HepG2 (cell line): Measurements from ENCODE around the gene CCND2. TPM values are rescaled to one million over a fixed set of nuclear protein-coding genes. Genes with fewer than 3 reads are reported as not detected.

Source experiments
- ATAC-seq: fragments of 200-7000 bp; cut with Tn5 transposase; 3 replicates; pipeline ENCODE4 v1.9.1; 2020; ENCODE audit warnings: mild to moderate bottlenecking, moderate library complexity
- BruUV-seq: library from RNA; stranded (reverse); fragments of 400-500 nt; replicated peaks from 2 replicates; lab custom pipeline; 2021; lab: Mats Ljungman, UMichigan
- CTCF ChIA-PET: fragments of 300-600 bp; formaldehyde crosslinking; extraction: SDS; loops from one replicate; lab custom pipeline; 2021; ENCODE audit warnings: low total read pairs, inconsistent platforms, low intra/inter-chr PET ratio; lab: Yijun Ruan, JAX
- POLR2A ChIA-PET: fragments of 350-600 bp; sonication (Branson Sonifier 250); formaldehyde crosslinking; loops from one replicate; lab custom pipeline; 2020; ENCODE audit warnings: antibody characterized with exemption, inconsistent platforms; lab: Yijun Ruan, JAX
- DNase-seq: peaks from one replicate; pipeline ENCODE4 v3.0.0-alpha.2; 2015; ENCODE audit warnings: low spot score
- FAIRE-seq: peaks from 3 replicates; lab custom pipeline; 2011; peaks lifted over from hg19 to GRCh38; lab: Jason Lieb, UNC
- H2AFZ ChIP-seq: one replicate; pipeline ENCODE4 v1.6.1; 2011; ENCODE audit warnings: low read length, inconsistent platforms
- H3K27ac ChIP-seq: fragments of 300-600 bp; 3 replicates; pipeline ENCODE4 v1.8.0; 2011; ENCODE audit warnings: mixed run types, mild to moderate bottlenecking, mixed read lengths, low read length, inconsistent platforms; ENCODE audit not compliant: insufficient read depth; ENCODE audit errors: extremely low read length
- H3K27me3 ChIP-seq, 2 experiments: fragments of 200-600 bp in 1 of 2; 2 replicates in 1 of 2; 3 replicates in 1 of 2; pipeline versions ENCODE4 v1.6.0 to v1.8.0; 2011; ENCODE audit warnings: low read length in 2 of 2, mild to moderate bottlenecking in 2 of 2, moderate library complexity in 2 of 2, inconsistent platforms in 1 of 2; ENCODE audit not compliant: insufficient read depth in 2 of 2, control insufficient read depth in 1 of 2
- H3K36me3 ChIP-seq, 2 experiments: fragments of 200-600 bp in 1 of 2; replicated peaks in 1 of 2; 2 replicates in 1 of 2; 3 replicates in 1 of 2; pipeline versions ENCODE4 v1.5.1 to v1.8.0; 2011; ENCODE audit warnings: low read length in 2 of 2, inconsistent platforms in 1 of 2; ENCODE audit not compliant: insufficient read depth in 2 of 2, control insufficient read depth in 1 of 2
- H3K4me1 ChIP-seq: 2 replicates; pipeline ENCODE4 v1.5.1; 2012; ENCODE audit warnings: low read length, inconsistent platforms; ENCODE audit not compliant: insufficient read depth
- H3K4me2 ChIP-seq: 2 replicates; pipeline ENCODE4 v1.6.0; 2011; ENCODE audit warnings: low read depth, low read length, inconsistent platforms
- H3K4me3 ChIP-seq, 3 experiments: fragments of 200-600 bp in 1 of 3; sonication (generic), shearing (Covaris generic) in 1 of 3; replicated peaks in 1 of 3; 2 replicates each; pipeline ENCODE4 v1.5.1; 2011 to 2016; ENCODE audit warnings: low read length in 3 of 3, inconsistent platforms in 2 of 3, low read depth in 2 of 3, mild to moderate bottlenecking in 2 of 3, control low read depth in 1 of 3, mixed read lengths in 1 of 3; ENCODE audit not compliant: insufficient read depth in 1 of 3
- H3K79me2 ChIP-seq: one replicate; pipeline ENCODE4 v1.6.1; 2011; ENCODE audit warnings: low read length, inconsistent platforms; ENCODE audit not compliant: insufficient read depth
- H3K9ac ChIP-seq: 2 replicates; pipeline ENCODE4 v1.6.0; 2011; ENCODE audit warnings: mild to moderate bottlenecking, low read depth, low read length, inconsistent platforms; ENCODE audit not compliant: insufficient read depth
- H3K9me3 ChIP-seq: 2 replicates; pipeline ENCODE4 v1.5.1; 2012; ENCODE audit warnings: mild to moderate bottlenecking, low read length
- H4K20me1 ChIP-seq: 2 replicates; pipeline ENCODE4 v1.6.0; 2011; ENCODE audit warnings: inconsistent platforms, mild to moderate bottlenecking, low read length, moderate library complexity; ENCODE audit not compliant: insufficient read depth
- BCL3 ChIP-seq: sonication (generic); formaldehyde crosslinking; IDR thresholded peaks from 2 replicates; pipeline ENCODE4 v1.5.1; 2020; ENCODE audit warnings: mild to moderate bottlenecking, missing genetic modification reagents, moderate library complexity
- DNMT3B ChIP-seq: conservative IDR thresholded peaks from 2 replicates; pipeline ENCODE4 v1.6.1; 2016; ENCODE audit warnings: missing biosample characterization, control low read depth
- GFI1 ChIP-seq: sonication (generic); formaldehyde crosslinking; IDR thresholded peaks from 2 replicates; pipeline ENCODE4 v1.5.0; 2020; ENCODE audit warnings: missing genetic modification reagents, mild to moderate bottlenecking, borderline replicate concordance
- HNRNPLL ChIP-seq: fragments of 200-400 bp; formaldehyde crosslinking; IDR thresholded peaks from 2 replicates; pipeline ENCODE4 v1.6.1; 2017; ENCODE audit warnings: mild to moderate bottlenecking, low read depth, low read length; ENCODE audit not compliant: poor library complexity, severe bottlenecking
- KMT2A ChIP-seq: sonication (generic); formaldehyde crosslinking; IDR thresholded peaks from 2 replicates; pipeline ENCODE4 v1.4.0; 2020; ENCODE audit warnings: missing genetic modification reagents
- REL ChIP-seq: sonication (generic); formaldehyde crosslinking; conservative IDR thresholded peaks from 2 replicates; pipeline ENCODE4 v1.8.0; 2022; ENCODE audit warnings: mild to moderate bottlenecking, missing genetic modification reagents, moderate library complexity
- SP140L ChIP-seq: sonication (generic); formaldehyde crosslinking; IDR thresholded peaks from 2 replicates; pipeline ENCODE4 v1.4.0; 2020; ENCODE audit warnings: missing genetic modification reagents, borderline replicate concordance
- ZFX ChIP-seq: sonication (generic); formaldehyde crosslinking; IDR thresholded peaks from 2 replicates; pipeline ENCODE4 v1.4.0; 2020; ENCODE audit warnings: mild to moderate bottlenecking, low read depth, missing genetic modification reagents, moderate library complexity
- ZNF263 ChIP-seq: sonication (generic); formaldehyde crosslinking; IDR thresholded peaks from 2 replicates; pipeline ENCODE4 v1.4.0; 2020; ENCODE audit warnings: missing genetic modification reagents
- ZNF616 ChIP-seq: sonication (generic); formaldehyde crosslinking; IDR thresholded peaks from 2 replicates; pipeline ENCODE4 v1.5.0; 2020; ENCODE audit warnings: low read depth, mild to moderate bottlenecking, missing genetic modification reagents
- ZNF780A ChIP-seq: sonication (generic); formaldehyde crosslinking; IDR thresholded peaks from 2 replicates; pipeline ENCODE4 v1.8.0; 2022; ENCODE audit warnings: mild to moderate bottlenecking, missing genetic modification reagents, moderate library complexity
- WGBS: methylation state at CpG from one replicate; pipeline ENCODE4 v1.1.6; 2017; ENCODE audit warnings: low lambda C conversion rate; 5-methylcytosine and 5-hydroxymethylcytosine counted together
- in situ Hi-C: cut with HindIII; loops from 2 replicates; pipeline ENCODE4 v1.10.0; 2017; ENCODE audit warnings: low pct_unique_long_range_greater_than_20kb; ENCODE audit not compliant: extremely low pct_ligation_motif_present
- intact Hi-C: fragments of 100-400 bp; cut with micrococcal nuclease; formaldehyde crosslinking; loops from one replicate; pipeline ENCODE4 v1.10.0; 2022; ENCODE audit not compliant: unreplicated experiment
- polyA plus RNA-seq, 8 experiments: library from polyadenylated mRNA; depleted of rRNA in 3 of 8; stranded (reverse) in 7 of 8; unstranded in 1 of 8; fragments of >200 nt; fragmentation: Illumina TruSeq in 4 of 8; extraction: Trizol in 4 of 8; gene quantifications; 2 replicates each; pipeline versions ENCODE4 v1.2.1 to v1.2.3, GENCODE V29; 2011 to 2016; ENCODE audit warnings: low read depth in 4 of 8, missing spikeins in 1 of 8, mixed read lengths in 1 of 8; ENCODE audit not compliant: insufficient read depth in 1 of 8
- total RNA-seq, 5 experiments: library from RNA; depleted of rRNA; stranded (reverse); fragments of >200 nt; fragmentation: Illumina TruSeq; extraction: Trizol; gene quantifications; 2 replicates each; pipeline ENCODE4 v1.2.3, GENCODE V29; 2016; ENCODE audit warnings: low read depth in 1 of 5

Gene CCND2
- total and polyA plus RNA-seq, 2 of the 13 experiments (the other 11 are each of a cell fraction or from before 2014, with no cell fraction given), result 0.61 to 1.4 TPM

- H3K27ac ChIP-seq, result no peak overlapping the region
- ATAC-seq, result no peak
- H3K9me3 ChIP-seq, result no peaks in the 10 kb centered on the region
- no peak for DNase-seq
- no peak overlapping the region for H3K4me3 ChIP-seq
- 54% methylated on average over 14 of the region's 14 CpGs for WGBS
- ChIA-PET CTCF (interaction anchor here (1.3 to 1.7 kb wide), 5 partner anchors 169 to 393 kb away, joined by 4 to 20 read pairs (median 6); no protein-coding TSS in a partner anchor), POLR2A (interaction anchor here (0.7 to 1.5 kb wide), 2 partner anchors 130 to 260 kb away, joined by 4 read pairs; no protein-coding TSS in a partner anchor)
- H3K9ac ChIP-seq, result no peak overlapping the region
- no peak for FAIRE-seq
- H3K4me2 ChIP-seq, result no peak overlapping the region
- BruUV-seq, result no TSS peak
- TF ChIP-seq DNMT3B (CRISPR knock-in tag) (no peak), ZFX (CRISPR knock-in tag) (no peak), SP140L (CRISPR knock-in tag) (no peak), ZNF616 (CRISPR knock-in tag) (no peak), REL (CRISPR knock-in tag) (no peak), BCL3 (CRISPR knock-in tag) (no peak), HNRNPLL (no peak), GFI1 (CRISPR knock-in tag) (no peak), ZNF263 (CRISPR knock-in tag) (no peak), KMT2A (CRISPR knock-in tag) (no peak), ZNF780A (CRISPR knock-in tag) (no peak)
- intact Hi-C loops (loop anchor here (2.0 to 5.0 kb wide), 2 partner anchors 239 to 279 kb away; no protein-coding TSS in a partner anchor), in situ Hi-C loops (loop anchor here (5.0 to 10.0 kb wide), 5 partner anchors 169 to 971 kb away; no protein-coding TSS in a partner anchor)
- H2AFZ ChIP-seq, result no peak overlapping the region
- H3K4me1 ChIP-seq, result peaks cover 53% of the 10 kb centered on the region
- H3K36me3 ChIP-seq, result no peaks in the 10 kb centered on the region
- no peaks in the 10 kb centered on the region for H3K79me2 ChIP-seq
- H4K20me1 ChIP-seq, result no peaks in the 10 kb centered on the region; the same call in 1 of the 2 replicates
- peaks cover 24 to 68% of the 10 kb centered on the region in 2 experiments; a peak in 4 of 5 replicates for H3K27me3 ChIP-seq
Measured at GRCh38 chr12:4275870-4276301, 2.3 kb downstream of the CCND2 start.
